ENCODE data around the gene TBX2.

DNA sequence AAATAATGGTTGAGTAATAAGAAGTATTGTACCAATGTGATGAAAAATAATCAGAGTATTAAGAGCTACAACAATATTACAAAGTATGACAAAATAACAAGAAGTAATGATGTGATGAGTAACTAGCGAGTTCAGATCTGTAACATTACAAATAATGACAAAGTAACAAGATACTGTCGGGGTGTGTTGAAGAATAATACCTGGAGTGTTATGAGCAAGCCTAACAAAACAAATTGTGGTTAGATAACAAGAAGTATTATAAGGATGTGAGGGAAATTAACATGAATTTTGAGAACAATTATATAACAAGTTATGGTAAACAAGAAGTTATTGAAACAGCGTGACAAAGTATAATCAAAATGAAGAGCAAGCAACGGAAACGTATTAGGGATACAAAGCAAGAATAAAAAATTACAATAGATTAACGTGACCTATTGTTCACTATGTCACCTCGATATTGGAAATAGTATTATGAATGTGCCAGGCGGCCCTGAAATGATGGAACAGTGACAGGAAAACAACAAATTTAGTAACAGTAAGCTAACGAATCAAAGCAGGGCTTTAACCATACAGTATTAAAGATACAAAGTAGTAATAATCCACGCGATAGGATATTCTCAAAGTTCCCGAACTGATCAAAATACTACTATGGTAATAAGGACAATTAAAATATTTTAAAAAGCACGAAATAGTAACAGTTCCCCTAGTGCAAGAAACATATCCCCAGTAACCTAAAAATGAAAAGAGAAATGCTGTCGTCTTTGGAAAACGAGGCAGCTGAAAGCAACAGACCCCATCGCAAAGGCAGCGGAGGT, 54.1 kb downstream of the TBX2 start:
- TF ChIP-seq EZH2 (IDR thresholded peaks at IDR 0.05; ENCODE audit: borderline replicate concordance) (peak; percentile 24), CTCF (IDR thresholded peaks at IDR 0.05; ENCODE audit: poor library complexity) (no peak)
